ENCODE results near the gene KCNK1. TPM values are rescaled to one million over a fixed set of nuclear protein-coding genes. Genes with fewer than 3 reads are reported as not detected.

The KCNK1 gene
- total and polyA plus RNA-seq, 2 donors (not counting 1 experiment from before 2014, with no cell fraction given) = 0.48 to 2.6 TPM

DNA sequence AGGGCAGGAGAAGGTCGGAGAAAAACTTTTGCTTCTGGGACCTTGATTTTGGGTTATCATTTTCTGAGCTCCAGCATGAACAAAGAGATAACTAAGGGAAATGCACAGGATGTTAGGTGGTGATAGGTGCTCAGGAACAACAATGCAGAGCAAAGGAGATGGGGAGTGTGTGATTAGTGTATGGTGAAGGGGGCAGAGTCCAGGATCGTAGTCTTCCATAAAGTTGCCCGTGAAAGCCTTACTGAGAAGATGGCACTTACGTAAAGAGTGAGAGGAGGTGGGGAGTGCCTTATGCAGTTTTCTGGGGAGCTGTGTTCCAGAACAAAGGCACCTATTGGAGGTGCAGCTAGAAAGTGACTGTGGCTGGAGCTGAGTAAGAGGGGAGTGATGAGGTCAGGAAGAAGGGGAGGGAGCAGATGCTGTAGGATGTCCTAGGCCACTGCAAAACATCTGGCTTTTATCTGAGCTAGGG is 11.6 kb downstream of the KCNK1 start:
- Histone ChIP-seq H3K9me3 (ENCODE audit: control insufficient read depth, insufficient read depth, low read depth, low read length) (no peaks in the 10 kb centered on the region), H2AFZ (ENCODE audit: low read length) (no peak overlapping the region), H3K4me2 (ENCODE audit: extremely low read depth, insufficient read depth, low read length) (no peak overlapping the region), H3K79me2 (ENCODE audit: control insufficient read depth, insufficient read depth, low read length) (no peaks in the 10 kb centered on the region), H3K27me3 (ENCODE audit: control insufficient read depth, insufficient read depth, low read length) (no peaks in the 10 kb centered on the region), H4K20me1 (ENCODE audit: control insufficient read depth, extremely low read depth, insufficient read depth, low read length) (no peaks in the 10 kb centered on the region), H3K27ac (ENCODE audit: insufficient read depth, low read length) (no peak overlapping the region), H3K36me3 (ENCODE audit: control insufficient read depth, insufficient read depth, low read length) (no peaks in the 10 kb centered on the region), H3K4me3 (replicated peaks in 1 of 4; ENCODE audit: control extremely low read depth in 1 of 4, insufficient read depth in 1 of 4, low read depth in 3 of 4, low read length in 4 of 4) (no peak overlapping the region), H3K4me1 (ENCODE audit: control insufficient read depth, extremely low read depth, insufficient read depth, low read length) (no peaks in the 10 kb centered on the region), H3K9ac (ENCODE audit: insufficient read depth, low read length) (no peak overlapping the region)
- DNase-seq (ENCODE audit: low read depth in 2 of 2) = no peak
- TF ChIP-seq EZH2 (IDR thresholded peaks at IDR 0.05; ENCODE audit: low read length, missing control alignments) = no peak
- TF ChIP-seq, protein P1, sequence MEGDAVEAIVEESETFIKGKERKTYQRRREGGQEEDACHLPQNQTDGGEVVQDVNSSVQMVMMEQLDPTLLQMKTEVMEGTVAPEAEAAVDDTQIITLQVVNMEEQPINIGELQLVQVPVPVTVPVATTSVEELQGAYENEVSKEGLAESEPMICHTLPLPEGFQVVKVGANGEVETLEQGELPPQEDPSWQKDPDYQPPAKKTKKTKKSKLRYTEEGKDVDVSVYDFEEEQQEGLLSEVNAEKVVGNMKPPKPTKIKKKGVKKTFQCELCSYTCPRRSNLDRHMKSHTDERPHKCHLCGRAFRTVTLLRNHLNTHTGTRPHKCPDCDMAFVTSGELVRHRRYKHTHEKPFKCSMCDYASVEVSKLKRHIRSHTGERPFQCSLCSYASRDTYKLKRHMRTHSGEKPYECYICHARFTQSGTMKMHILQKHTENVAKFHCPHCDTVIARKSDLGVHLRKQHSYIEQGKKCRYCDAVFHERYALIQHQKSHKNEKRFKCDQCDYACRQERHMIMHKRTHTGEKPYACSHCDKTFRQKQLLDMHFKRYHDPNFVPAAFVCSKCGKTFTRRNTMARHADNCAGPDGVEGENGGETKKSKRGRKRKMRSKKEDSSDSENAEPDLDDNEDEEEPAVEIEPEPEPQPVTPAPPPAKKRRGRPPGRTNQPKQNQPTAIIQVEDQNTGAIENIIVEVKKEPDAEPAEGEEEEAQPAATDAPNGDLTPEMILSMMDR (conservative IDR thresholded peaks at IDR 0.05 in 1 of 2, IDR thresholded peaks at IDR 0.05 in 1 of 2; ENCODE audit: low read depth in 1 of 2, low read length in 2 of 2) = no peak

DNA sequence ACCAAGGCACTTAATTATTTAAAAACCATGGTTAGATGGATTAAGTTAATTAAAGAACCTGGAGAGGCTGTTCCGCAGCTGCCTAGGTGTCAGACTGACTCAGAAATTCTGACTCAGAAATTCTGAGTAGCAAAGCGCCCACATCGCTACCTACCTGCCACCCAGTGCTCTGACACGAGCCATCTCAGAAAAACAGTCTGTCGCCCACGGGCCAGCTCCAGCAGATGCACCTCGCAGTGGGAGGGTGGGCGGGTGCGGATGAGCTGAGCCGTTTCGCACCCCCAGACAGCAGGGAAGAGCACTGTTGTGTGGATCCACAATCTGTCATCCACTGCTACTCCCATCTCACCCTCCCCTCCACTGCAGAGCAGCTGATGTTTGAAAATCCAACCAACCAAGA is 13.5 kb downstream of the KCNK1 start:
- H3K79me2 ChIP-seq (ENCODE audit: control insufficient read depth, insufficient read depth, low read length) = no peaks in the 10 kb centered on the region
- no peaks in the 10 kb centered on the region for H3K27me3 ChIP-seq (ENCODE audit: control insufficient read depth, insufficient read depth, low read length)
- DNase-seq (ENCODE audit: low read depth in 2 of 2) = no peak
- no peaks in the 10 kb centered on the region for H3K36me3 ChIP-seq (ENCODE audit: control insufficient read depth, insufficient read depth, low read length)
- H2AFZ ChIP-seq (ENCODE audit: low read length) = no peak overlapping the region
- no peak overlapping the region for H3K4me3 ChIP-seq (replicated peaks in 1 of 4; ENCODE audit: control extremely low read depth in 1 of 4, insufficient read depth in 1 of 4, low read depth in 3 of 4, low read length in 4 of 4)
- H3K9ac ChIP-seq (ENCODE audit: insufficient read depth, low read length) = no peak overlapping the region
- no peaks in the 10 kb centered on the region for H4K20me1 ChIP-seq (ENCODE audit: control insufficient read depth, extremely low read depth, insufficient read depth, low read length)
- H3K27ac ChIP-seq (ENCODE audit: insufficient read depth, low read length) = no peak overlapping the region
- H3K4me2 ChIP-seq (ENCODE audit: extremely low read depth, insufficient read depth, low read length) = no peak overlapping the region
- TF ChIP-seq EZH2 (IDR thresholded peaks at IDR 0.05; ENCODE audit: low read length, missing control alignments) = no peak
- TF ChIP-seq, protein P1 (conservative IDR thresholded peaks at IDR 0.05 in 1 of 2, IDR thresholded peaks at IDR 0.05 in 1 of 2; ENCODE audit: low read depth in 1 of 2, low read length in 2 of 2) = no peak
- no peaks in the 10 kb centered on the region for H3K4me1 ChIP-seq (ENCODE audit: control insufficient read depth, extremely low read depth, insufficient read depth, low read length)
- H3K9me3 ChIP-seq (ENCODE audit: control insufficient read depth, insufficient read depth, low read depth, low read length) = no peaks in the 10 kb centered on the region

DNA sequence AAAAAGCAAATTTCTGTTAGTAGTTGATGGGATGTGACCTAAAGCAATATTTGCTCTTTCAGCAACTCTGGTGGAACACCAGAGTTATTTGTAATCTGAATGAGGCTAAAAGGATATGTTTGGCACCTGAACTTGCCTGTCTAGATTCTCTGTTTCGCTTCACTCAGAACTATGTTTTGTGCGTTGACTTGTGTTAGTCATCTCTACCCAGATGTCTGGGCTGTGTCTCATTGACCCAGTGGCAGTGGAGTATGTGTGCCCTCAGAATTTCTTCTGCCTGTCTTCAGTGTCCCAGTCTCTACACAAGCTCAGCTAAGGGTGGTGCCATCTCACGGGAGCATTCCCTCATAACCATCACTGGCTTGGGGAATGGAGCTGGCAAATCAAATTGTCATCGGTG is 13.9 kb downstream of the KCNK1 start:
- no peak overlapping the region for H3K9ac ChIP-seq (ENCODE audit: insufficient read depth, low read length)
- DNase-seq (ENCODE audit: low read depth in 2 of 2) = no peak
- H3K9me3 ChIP-seq (ENCODE audit: control insufficient read depth, insufficient read depth, low read depth, low read length) = no peaks in the 10 kb centered on the region
- no peaks in the 10 kb centered on the region for H4K20me1 ChIP-seq (ENCODE audit: control insufficient read depth, extremely low read depth, insufficient read depth, low read length)
- H3K27me3 ChIP-seq (ENCODE audit: control insufficient read depth, insufficient read depth, low read length) = no peaks in the 10 kb centered on the region
- no peak overlapping the region for H2AFZ ChIP-seq (ENCODE audit: low read length)
- no peaks in the 10 kb centered on the region for H3K79me2 ChIP-seq (ENCODE audit: control insufficient read depth, insufficient read depth, low read length)
- no peaks in the 10 kb centered on the region for H3K4me1 ChIP-seq (ENCODE audit: control insufficient read depth, extremely low read depth, insufficient read depth, low read length)
- no peak overlapping the region for H3K4me2 ChIP-seq (ENCODE audit: extremely low read depth, insufficient read depth, low read length)
- no peak overlapping the region for H3K4me3 ChIP-seq (replicated peaks in 1 of 4; ENCODE audit: control extremely low read depth in 1 of 4, insufficient read depth in 1 of 4, low read depth in 3 of 4, low read length in 4 of 4)
- H3K27ac ChIP-seq (ENCODE audit: insufficient read depth, low read length) = no peak overlapping the region
- TF ChIP-seq EZH2 (IDR thresholded peaks at IDR 0.05; ENCODE audit: low read length, missing control alignments) = no peak
- TF ChIP-seq, protein P1 (conservative IDR thresholded peaks at IDR 0.05 in 1 of 2, IDR thresholded peaks at IDR 0.05 in 1 of 2; ENCODE audit: low read depth in 1 of 2, low read length in 2 of 2) = no peak
- H3K36me3 ChIP-seq (ENCODE audit: control insufficient read depth, insufficient read depth, low read length) = no peaks in the 10 kb centered on the region

Data from fibroblast of lung (primary cell).